Neutrophil (primary cell): Measurements from ENCODE around the gene IGSF21.

Source experiments
- H3K27ac ChIP-seq: fragments of 200-600 bp; sonication (generic); 2 replicates; pipeline ENCODE4 v1.5.1; 2016; ENCODE audit warnings: mild to moderate bottlenecking, moderate library complexity
- H3K27me3 ChIP-seq: fragments of 200-600 bp; sonication (generic); 2 replicates; pipeline ENCODE4 v1.6.0; 2016; ENCODE audit warnings: mild to moderate bottlenecking
- H3K36me3 ChIP-seq: fragments of 200-600 bp; sonication (generic); 2 replicates; pipeline ENCODE4 v1.5.1; 2017
- H3K4me1 ChIP-seq, 2 experiments: fragments of 200-600 bp in 1 of 2; sonication (generic) in 1 of 2; 1 replicate in 1 of 2; 2 replicates in 1 of 2; pipeline versions ENCODE4 v1.5.1 to v1.6.1; 2013 to 2016; ENCODE audit warnings: low read depth in 1 of 2, low read length in 1 of 2, mild to moderate bottlenecking in 1 of 2, moderate library complexity in 1 of 2; ENCODE audit not compliant: control insufficient read depth in 1 of 2, insufficient read depth in 1 of 2
- H3K4me3 ChIP-seq, 2 experiments: fragments of 200-600 bp in 1 of 2; sonication (generic) in 1 of 2; 1 replicate in 1 of 2; 2 replicates in 1 of 2; pipeline ENCODE4 v1.5.1; 2013 to 2016; ENCODE audit warnings: low read depth in 1 of 2, low read length in 1 of 2, mild to moderate bottlenecking in 1 of 2, moderate library complexity in 1 of 2
- H3K9me3 ChIP-seq: fragments of 200-600 bp; sonication (generic); 2 replicates; pipeline ENCODE4 v1.5.1; 2016
- TF ChIP-seq, protein P1 (sequence below): fragments of 200-600 bp; sonication (generic); IDR thresholded peaks from 2 replicates; pipeline ENCODE4 v1.5.1; 2016; ENCODE audit warnings: antibody characterized with exemption

Gene IGSF21

DNA sequence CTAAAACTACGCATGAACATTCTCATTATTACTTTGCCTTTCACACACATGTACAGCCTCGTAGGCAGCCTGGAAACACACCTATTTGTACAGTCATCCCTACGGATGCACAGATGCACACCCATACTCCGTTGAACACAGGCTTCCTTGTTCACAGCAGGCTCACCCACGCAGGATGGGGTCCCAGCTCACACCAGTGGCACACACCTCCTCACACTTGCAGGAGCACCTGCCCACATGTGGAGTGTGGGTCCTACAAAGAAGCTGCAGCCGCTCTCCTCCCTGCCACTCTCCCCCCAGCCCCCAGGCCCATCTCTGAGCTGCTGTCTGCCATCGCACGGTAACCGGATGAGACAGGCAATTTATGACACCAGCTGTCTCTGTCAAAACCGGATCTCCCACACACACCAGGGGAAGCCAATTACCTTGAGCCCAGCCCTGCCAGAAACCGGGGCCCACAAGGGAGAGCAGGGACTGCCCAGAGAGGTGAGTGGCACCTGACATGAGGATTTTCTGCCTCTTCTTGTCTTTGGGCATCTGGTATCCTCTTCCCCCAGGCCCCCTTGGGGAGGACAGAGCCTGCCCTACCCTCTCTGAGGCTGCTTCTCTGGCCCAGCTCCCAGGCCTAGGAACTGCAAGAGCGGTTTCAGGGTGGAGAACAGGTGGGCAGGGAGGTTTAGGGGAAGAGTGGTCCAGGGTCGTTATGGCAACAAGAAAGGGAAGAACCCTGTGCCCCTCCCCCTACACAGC lies 175.4 kb downstream of the IGSF21 start:
- H3K36me3 ChIP-seq, result no peaks in the 10 kb centered on the region
- TF ChIP-seq, protein P1, sequence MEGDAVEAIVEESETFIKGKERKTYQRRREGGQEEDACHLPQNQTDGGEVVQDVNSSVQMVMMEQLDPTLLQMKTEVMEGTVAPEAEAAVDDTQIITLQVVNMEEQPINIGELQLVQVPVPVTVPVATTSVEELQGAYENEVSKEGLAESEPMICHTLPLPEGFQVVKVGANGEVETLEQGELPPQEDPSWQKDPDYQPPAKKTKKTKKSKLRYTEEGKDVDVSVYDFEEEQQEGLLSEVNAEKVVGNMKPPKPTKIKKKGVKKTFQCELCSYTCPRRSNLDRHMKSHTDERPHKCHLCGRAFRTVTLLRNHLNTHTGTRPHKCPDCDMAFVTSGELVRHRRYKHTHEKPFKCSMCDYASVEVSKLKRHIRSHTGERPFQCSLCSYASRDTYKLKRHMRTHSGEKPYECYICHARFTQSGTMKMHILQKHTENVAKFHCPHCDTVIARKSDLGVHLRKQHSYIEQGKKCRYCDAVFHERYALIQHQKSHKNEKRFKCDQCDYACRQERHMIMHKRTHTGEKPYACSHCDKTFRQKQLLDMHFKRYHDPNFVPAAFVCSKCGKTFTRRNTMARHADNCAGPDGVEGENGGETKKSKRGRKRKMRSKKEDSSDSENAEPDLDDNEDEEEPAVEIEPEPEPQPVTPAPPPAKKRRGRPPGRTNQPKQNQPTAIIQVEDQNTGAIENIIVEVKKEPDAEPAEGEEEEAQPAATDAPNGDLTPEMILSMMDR, result no peak
- H3K9me3 ChIP-seq, result no peaks in the 10 kb centered on the region
- no peak overlapping the region for H3K27ac ChIP-seq
- no peak overlapping the region for H3K4me3 ChIP-seq
- H3K27me3 ChIP-seq, result peaks cover 37% of the 10 kb centered on the region
- no peaks in the 10 kb centered on the region for H3K4me1 ChIP-seq

DNA sequence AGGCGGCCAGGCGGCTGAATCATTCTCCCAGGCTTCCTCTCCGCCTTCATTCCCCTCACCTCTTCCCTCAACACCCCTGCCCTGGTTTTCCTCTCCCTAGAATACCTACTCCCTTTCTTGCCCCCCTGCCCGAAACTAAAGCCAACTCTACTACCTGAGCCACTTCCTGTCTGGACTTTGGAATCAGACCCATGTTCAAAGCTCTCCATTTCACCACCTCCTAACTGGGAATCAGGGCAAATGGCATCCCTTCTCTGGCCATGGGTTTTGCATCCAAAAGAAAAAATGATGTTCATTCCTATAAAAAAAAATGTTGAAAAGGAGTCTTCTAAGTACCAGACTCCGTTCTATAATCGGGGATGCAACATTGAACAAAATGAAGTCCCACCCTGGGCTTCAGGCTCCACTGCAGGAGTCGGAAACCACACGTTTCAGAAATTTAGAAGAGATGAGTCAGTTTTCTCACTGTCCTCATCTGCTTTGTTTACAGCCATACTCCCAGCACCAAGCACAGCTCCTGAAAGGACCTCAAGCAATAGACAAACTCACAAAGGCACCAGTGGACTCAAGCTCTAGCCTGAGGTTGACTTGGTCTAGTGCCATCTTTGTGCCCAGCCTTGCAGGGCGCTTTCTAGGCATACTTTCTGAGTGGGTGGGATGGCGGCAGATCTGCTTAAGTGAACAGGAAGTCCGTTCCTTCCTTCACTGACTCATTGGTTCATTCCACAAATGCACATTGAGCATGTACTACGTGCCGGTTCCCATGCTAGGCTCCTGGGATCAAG lies 176.2 kb downstream of the IGSF21 start:
- TF ChIP-seq, protein P1, result no peak
- Histone ChIP-seq H3K27me3 (peaks cover 37% of the 10 kb centered on the region), H3K4me1 (no peaks in the 10 kb centered on the region), H3K36me3 (no peaks in the 10 kb centered on the region), H3K9me3 (no peaks in the 10 kb centered on the region), H3K4me3 (no peak overlapping the region), H3K27ac (no peak overlapping the region)

DNA sequence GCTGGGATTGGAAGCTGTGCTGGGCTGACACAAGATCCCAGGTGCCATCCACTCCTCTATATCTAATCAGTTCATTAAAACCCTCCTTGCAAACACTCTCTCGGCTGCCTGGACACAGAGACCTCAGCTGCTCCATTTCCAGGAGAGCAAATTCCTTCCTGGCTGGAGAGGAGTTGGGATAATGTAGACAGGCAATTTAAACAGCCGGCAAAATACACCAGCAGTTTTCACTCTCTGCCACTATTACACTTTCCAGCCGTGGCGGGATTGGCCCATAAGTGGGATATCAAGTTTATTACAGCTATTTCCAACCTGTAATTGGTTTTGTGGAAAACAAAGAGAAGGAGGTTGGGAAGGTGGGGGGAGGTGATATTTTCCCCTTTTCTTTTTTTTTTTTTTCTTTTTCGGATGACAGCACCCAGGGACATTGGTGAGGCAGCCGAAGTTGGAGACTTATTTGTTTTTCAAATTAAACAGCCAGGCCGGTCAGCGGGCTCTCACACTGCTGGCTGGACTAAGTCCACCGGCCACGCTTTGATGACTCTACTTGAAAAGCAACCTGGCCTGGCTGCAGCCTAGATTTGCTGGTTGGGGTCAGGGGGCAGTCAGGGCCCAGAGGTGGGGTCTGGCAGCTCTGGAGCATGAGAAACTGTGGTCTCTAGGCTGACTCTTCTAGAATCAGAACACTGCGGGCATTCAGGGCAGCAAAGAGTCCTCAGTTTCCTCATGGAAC lies 177.4 kb downstream of the IGSF21 start:
- peaks cover 37% of the 10 kb centered on the region for H3K27me3 ChIP-seq
- TF ChIP-seq, protein P1, result no peak

DNA sequence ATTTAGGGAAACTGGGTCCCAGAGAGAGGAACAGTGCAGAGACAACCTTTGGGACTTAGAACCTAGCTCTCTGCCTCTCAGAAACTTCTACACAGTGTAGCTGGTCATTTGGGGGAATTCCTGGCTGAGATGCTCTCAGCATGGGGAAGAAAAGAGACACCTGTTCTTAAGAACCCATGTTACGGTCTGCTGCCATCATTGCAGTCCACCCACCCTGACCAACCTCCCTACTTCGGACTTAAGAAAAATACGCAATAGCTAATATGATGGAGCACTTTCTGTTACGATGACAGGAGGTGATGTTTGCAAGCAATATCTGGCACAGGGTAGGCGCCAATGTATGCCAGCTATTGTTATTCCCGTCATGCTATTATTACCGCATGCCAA lies 177.9 kb downstream of the IGSF21 start:
- no peak overlapping the region for H3K4me3 ChIP-seq
- H3K4me1 ChIP-seq, result no peaks in the 10 kb centered on the region
- H3K27ac ChIP-seq, result no peak overlapping the region
- no peaks in the 10 kb centered on the region for H3K9me3 ChIP-seq
- TF ChIP-seq, protein P1, result no peak
- peaks cover 37% of the 10 kb centered on the region for H3K27me3 ChIP-seq
- H3K36me3 ChIP-seq, result no peaks in the 10 kb centered on the region

More for the DNA sequence above, 177.4 kb downstream of the IGSF21 start:
- Histone ChIP-seq H3K4me3 (no peak overlapping the region), H3K4me1 (no peaks in the 10 kb centered on the region), H3K27ac (no peak overlapping the region), H3K9me3 (no peaks in the 10 kb centered on the region), H3K36me3 (no peaks in the 10 kb centered on the region)

DNA sequence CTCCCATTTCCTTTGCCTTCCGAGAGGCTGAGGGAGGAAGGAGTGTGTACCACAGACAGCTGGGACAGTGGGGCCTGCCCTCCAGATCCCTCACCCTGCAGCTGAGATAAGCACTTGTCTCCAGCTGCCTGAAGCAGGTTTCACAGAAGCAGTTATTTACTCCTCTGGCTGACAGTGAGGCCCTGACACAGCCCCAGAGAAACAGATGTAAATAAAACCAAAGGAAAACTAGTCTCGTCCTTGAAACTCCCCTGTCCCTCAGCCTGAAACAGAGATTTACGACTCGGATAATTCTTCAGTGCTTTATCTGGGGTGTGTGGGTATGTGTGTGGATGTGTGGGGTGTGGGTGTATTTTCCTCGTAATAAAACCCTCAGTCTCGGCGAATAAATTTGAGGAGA lies 181.1 kb downstream of the IGSF21 start:
- TF ChIP-seq, protein P1, result no peak
- H3K4me1 ChIP-seq, result no peaks in the 10 kb centered on the region
- no peak overlapping the region for H3K27ac ChIP-seq
- no peaks in the 10 kb centered on the region for H3K9me3 ChIP-seq
- H3K36me3 ChIP-seq, result no peaks in the 10 kb centered on the region
- H3K27me3 ChIP-seq, result peaks cover 28% of the 10 kb centered on the region
- no peak overlapping the region for H3K4me3 ChIP-seq
